HepG2 (cell line): ENCODE measurements around the gene METTL16. TPM values are rescaled to one million over a fixed set of nuclear protein-coding genes. Genes with fewer than 3 reads are reported as not detected.

Experiments
- ATAC-seq: fragments of 200-7000 bp; cut with Tn5 transposase; 3 replicates; pipeline ENCODE4 v1.9.1; 2020; ENCODE audit warnings: mild to moderate bottlenecking, moderate library complexity
- BruUV-seq: library from RNA; stranded (reverse); fragments of 400-500 nt; replicated peaks from 2 replicates; lab custom pipeline; 2021; lab: Mats Ljungman, UMichigan
- CTCF ChIA-PET: fragments of 300-600 bp; formaldehyde crosslinking; extraction: SDS; loops from one replicate; lab custom pipeline; 2021; ENCODE audit warnings: low total read pairs, inconsistent platforms, low intra/inter-chr PET ratio; lab: Yijun Ruan, JAX
- POLR2A ChIA-PET: fragments of 350-600 bp; sonication (Branson Sonifier 250); formaldehyde crosslinking; loops from one replicate; lab custom pipeline; 2020; ENCODE audit warnings: antibody characterized with exemption, inconsistent platforms; lab: Yijun Ruan, JAX
- DNase-seq: peaks from one replicate; pipeline ENCODE4 v3.0.0-alpha.2; 2015; ENCODE audit warnings: low spot score
- FAIRE-seq: peaks from 3 replicates; lab custom pipeline; 2011; peaks lifted over from hg19 to GRCh38; lab: Jason Lieb, UNC
- H2AFZ ChIP-seq: one replicate; pipeline ENCODE4 v1.6.1; 2011; ENCODE audit warnings: low read length, inconsistent platforms
- H3K27ac ChIP-seq: fragments of 300-600 bp; 3 replicates; pipeline ENCODE4 v1.8.0; 2011; ENCODE audit warnings: mixed run types, mild to moderate bottlenecking, mixed read lengths, low read length, inconsistent platforms; ENCODE audit not compliant: insufficient read depth; ENCODE audit errors: extremely low read length
- H3K27me3 ChIP-seq, 2 experiments: fragments of 200-600 bp in 1 of 2; 2 replicates in 1 of 2; 3 replicates in 1 of 2; pipeline versions ENCODE4 v1.6.0 to v1.8.0; 2011; ENCODE audit warnings: low read length in 2 of 2, mild to moderate bottlenecking in 2 of 2, moderate library complexity in 2 of 2, inconsistent platforms in 1 of 2; ENCODE audit not compliant: insufficient read depth in 2 of 2, control insufficient read depth in 1 of 2
- H3K36me3 ChIP-seq, 2 experiments: fragments of 200-600 bp in 1 of 2; replicated peaks in 1 of 2; 2 replicates in 1 of 2; 3 replicates in 1 of 2; pipeline versions ENCODE4 v1.5.1 to v1.8.0; 2011; ENCODE audit warnings: low read length in 2 of 2, inconsistent platforms in 1 of 2; ENCODE audit not compliant: insufficient read depth in 2 of 2, control insufficient read depth in 1 of 2
- H3K4me1 ChIP-seq: 2 replicates; pipeline ENCODE4 v1.5.1; 2012; ENCODE audit warnings: low read length, inconsistent platforms; ENCODE audit not compliant: insufficient read depth
- H3K4me2 ChIP-seq: 2 replicates; pipeline ENCODE4 v1.6.0; 2011; ENCODE audit warnings: low read depth, low read length, inconsistent platforms
- H3K4me3 ChIP-seq, 3 experiments: fragments of 200-600 bp in 1 of 3; sonication (generic), shearing (Covaris generic) in 1 of 3; replicated peaks in 1 of 3; 2 replicates each; pipeline ENCODE4 v1.5.1; 2011 to 2016; ENCODE audit warnings: low read length in 3 of 3, inconsistent platforms in 2 of 3, low read depth in 2 of 3, mild to moderate bottlenecking in 2 of 3, control low read depth in 1 of 3, mixed read lengths in 1 of 3; ENCODE audit not compliant: insufficient read depth in 1 of 3
- H3K79me2 ChIP-seq: one replicate; pipeline ENCODE4 v1.6.1; 2011; ENCODE audit warnings: low read length, inconsistent platforms; ENCODE audit not compliant: insufficient read depth
- H3K9ac ChIP-seq: 2 replicates; pipeline ENCODE4 v1.6.0; 2011; ENCODE audit warnings: mild to moderate bottlenecking, low read depth, low read length, inconsistent platforms; ENCODE audit not compliant: insufficient read depth
- H3K9me3 ChIP-seq: 2 replicates; pipeline ENCODE4 v1.5.1; 2012; ENCODE audit warnings: mild to moderate bottlenecking, low read length
- H4K20me1 ChIP-seq: 2 replicates; pipeline ENCODE4 v1.6.0; 2011; ENCODE audit warnings: inconsistent platforms, mild to moderate bottlenecking, low read length, moderate library complexity; ENCODE audit not compliant: insufficient read depth
- CEBPG ChIP-seq: IDR thresholded peaks from 2 replicates; pipeline ENCODE4 v1.6.1; 2016
- MAZ ChIP-seq, 2 experiments: sonication (generic) in 1 of 2; formaldehyde crosslinking in 1 of 2; IDR thresholded peaks; 2 replicates each; pipeline versions ENCODE4 v1.5.0 to v1.6.1; 2012 to 2020; ENCODE audit warnings: low read depth in 2 of 2, mild to moderate bottlenecking in 2 of 2, borderline replicate concordance in 1 of 2, improper control_type of control experiment in 1 of 2, low read length in 1 of 2, missing genetic modification reagents in 1 of 2, moderate library complexity in 1 of 2
- MEIS1 ChIP-seq: sonication (generic); formaldehyde crosslinking; IDR thresholded peaks from 2 replicates; pipeline ENCODE4 v1.9.0; 2021; ENCODE audit warnings: mild to moderate bottlenecking, missing genetic modification reagents, moderate library complexity, borderline replicate concordance
- MXI1 ChIP-seq: IDR thresholded peaks from 3 replicates; pipeline ENCODE4 v1.6.1; 2012; ENCODE audit warnings: low read depth, low read length, inconsistent platforms, borderline replicate concordance
- PITX1 ChIP-seq: sonication (generic); formaldehyde crosslinking; IDR thresholded peaks from 2 replicates; pipeline ENCODE4 v1.5.1; 2020; ENCODE audit warnings: mild to moderate bottlenecking, missing genetic modification reagents
- POLR2A ChIP-seq, 2 experiments: IDR thresholded peaks; 2 replicates each; pipeline ENCODE4 v1.6.1; 2011; ENCODE audit warnings: low read depth in 2 of 2, low read length in 2 of 2, mild to moderate bottlenecking in 1 of 2, moderate library complexity in 1 of 2; ENCODE audit not compliant: insufficient read depth in 1 of 2
- REXO4 ChIP-seq: sonication (generic); formaldehyde crosslinking; IDR thresholded peaks from 2 replicates; pipeline ENCODE4 v1.8.0; 2022; ENCODE audit warnings: missing genetic modification reagents, mild to moderate bottlenecking, borderline replicate concordance
- RXRA ChIP-seq: sonication (generic); formaldehyde crosslinking; IDR thresholded peaks from 2 replicates; pipeline ENCODE4 v1.5.1; 2020; ENCODE audit warnings: missing genetic modification reagents
- ZBTB20 ChIP-seq: sonication (generic); formaldehyde crosslinking; IDR thresholded peaks from 2 replicates; pipeline ENCODE4 v1.8.1; 2023; ENCODE audit warnings: missing genetic modification reagents, low read depth, mild to moderate bottlenecking, borderline replicate concordance
- ZBTB8A ChIP-seq: sonication (generic); formaldehyde crosslinking; IDR thresholded peaks from 2 replicates; pipeline ENCODE4 v1.4.0; 2020; ENCODE audit warnings: mild to moderate bottlenecking, low read depth, missing genetic modification reagents, borderline replicate concordance
- ZKSCAN5 ChIP-seq: sonication (generic); formaldehyde crosslinking; IDR thresholded peaks from 2 replicates; pipeline ENCODE4 v1.5.1; 2020; ENCODE audit warnings: mild to moderate bottlenecking, missing genetic modification reagents
- ZNF17 ChIP-seq: sonication (generic); formaldehyde crosslinking; IDR thresholded peaks from 2 replicates; pipeline ENCODE4 v1.5.0; 2020; ENCODE audit warnings: mild to moderate bottlenecking, missing genetic modification reagents
- ZNF230 ChIP-seq: sonication (generic); formaldehyde crosslinking; IDR thresholded peaks from 2 replicates; pipeline ENCODE4 v1.4.0; 2020; ENCODE audit warnings: mild to moderate bottlenecking, missing genetic modification reagents
- ZNF256 ChIP-seq: sonication (generic); formaldehyde crosslinking; conservative IDR thresholded peaks from 2 replicates; pipeline ENCODE4 v1.4.0; 2020; ENCODE audit warnings: missing genetic modification reagents
- ZNF354B ChIP-seq: sonication (generic); formaldehyde crosslinking; IDR thresholded peaks from 2 replicates; pipeline ENCODE4 v1.8.0; 2022; ENCODE audit warnings: mild to moderate bottlenecking, missing genetic modification reagents
- WGBS: methylation state at CpG from one replicate; pipeline ENCODE4 v1.1.6; 2017; ENCODE audit warnings: low lambda C conversion rate; 5-methylcytosine and 5-hydroxymethylcytosine counted together
- in situ Hi-C: cut with HindIII; loops from 2 replicates; pipeline ENCODE4 v1.10.0; 2017; ENCODE audit warnings: low pct_unique_long_range_greater_than_20kb; ENCODE audit not compliant: extremely low pct_ligation_motif_present
- intact Hi-C: fragments of 100-400 bp; cut with micrococcal nuclease; formaldehyde crosslinking; loops from one replicate; pipeline ENCODE4 v1.10.0; 2022; ENCODE audit not compliant: unreplicated experiment
- polyA plus RNA-seq, 8 experiments: library from polyadenylated mRNA; depleted of rRNA in 3 of 8; stranded (reverse) in 7 of 8; unstranded in 1 of 8; fragments of >200 nt; fragmentation: Illumina TruSeq in 4 of 8; extraction: Trizol in 4 of 8; gene quantifications; 2 replicates each; pipeline versions ENCODE4 v1.2.1 to v1.2.3, GENCODE V29; 2011 to 2016; ENCODE audit warnings: low read depth in 4 of 8, missing spikeins in 1 of 8, mixed read lengths in 1 of 8; ENCODE audit not compliant: insufficient read depth in 1 of 8
- total RNA-seq, 5 experiments: library from RNA; depleted of rRNA; stranded (reverse); fragments of >200 nt; fragmentation: Illumina TruSeq; extraction: Trizol; gene quantifications; 2 replicates each; pipeline ENCODE4 v1.2.3, GENCODE V29; 2016; ENCODE audit warnings: low read depth in 1 of 5
- TF ChIP-seq, protein P1 (sequence below): sonication (generic); formaldehyde crosslinking; IDR thresholded peaks from 2 replicates; pipeline ENCODE4 v1.5.1; 2020; ENCODE audit warnings: mild to moderate bottlenecking, missing genetic modification reagents, borderline replicate concordance
- TF ChIP-seq, protein P2 (sequence below): sonication (generic); formaldehyde crosslinking; IDR thresholded peaks from 2 replicates; pipeline ENCODE4 v1.4.0; 2020; ENCODE audit warnings: missing genetic modification reagents
- TF ChIP-seq, protein P3 (sequence below): sonication (generic); formaldehyde crosslinking; IDR thresholded peaks from 2 replicates; pipeline ENCODE4 v1.9.0; 2022; ENCODE audit warnings: low read depth, missing genetic modification reagents
- TF ChIP-seq, protein P4 (sequence below): sonication (generic); formaldehyde crosslinking; IDR thresholded peaks from 2 replicates; pipeline ENCODE4 v1.4.0; 2020; ENCODE audit warnings: missing genetic modification reagents, low read depth, mild to moderate bottlenecking, borderline replicate concordance

Gene METTL16
- total and polyA plus RNA-seq, 2 of the 13 experiments (the other 11 are each of a cell fraction or from before 2014, with no cell fraction given), result 11.6 to 18.5 TPM

DNA sequence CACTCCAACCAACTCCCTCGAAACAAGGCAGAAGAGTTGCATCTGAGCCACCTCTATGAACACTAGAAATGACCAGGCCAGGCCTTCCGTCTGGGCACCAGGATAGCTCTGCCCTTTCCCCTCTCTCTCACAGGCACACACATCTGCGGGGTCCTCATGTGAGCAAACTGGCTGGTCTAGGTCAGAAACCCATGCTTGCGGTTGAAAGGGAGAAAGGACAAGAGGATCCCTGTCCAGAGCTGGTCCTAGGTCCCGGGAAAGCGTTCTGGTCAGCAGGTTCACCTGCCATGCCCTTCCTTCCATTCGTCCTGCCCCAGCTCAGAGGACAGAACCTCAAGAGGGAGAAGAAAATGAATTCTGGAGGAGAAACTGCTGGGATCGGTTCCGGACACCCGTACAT, 113.5 kb downstream of the METTL16 start:
- DNase-seq (no peak), FAIRE-seq (no peak), ATAC-seq (no peak)
- Histone ChIP-seq H3K4me1 (peaks cover 47% of the 10 kb centered on the region), H4K20me1 (peaks cover 27% of the 10 kb centered on the region), H3K27me3 (no peaks in the 10 kb centered on the region; a peak in 2 of 5 replicates), H3K79me2 (peaks cover 31% of the 10 kb centered on the region), H3K9me3 (no peaks in the 10 kb centered on the region), H3K27ac (peak overlapping the region; percentile 100), H3K4me3 (peak overlapping the region; percentile 59 to 87 (median 81)), H3K4me2 (peak overlapping the region; percentile 98), H3K36me3 (no peaks in the 10 kb centered on the region), H2AFZ (no peak overlapping the region), H3K9ac (peak overlapping the region; percentile 87)
- WGBS, result 8% methylated on average over 7 of the region's 10 CpGs
- in situ Hi-C loops (no loop called here), intact Hi-C loops (no loop called here)
- CTCF ChIA-PET, result interaction anchor here (0.6 kb wide), 1 partner anchor 533 kb away, joined by 3 read pairs; no protein-coding TSS in a partner anchor
- POLR2A ChIA-PET, result interaction anchor here (1.6 to 3.0 kb wide), 6 partner anchors 13 to 403 kb away, joined by 4 to 19 read pairs (median 6); partner anchors contain the start of genes METTL16 and TSR1
- no TSS peak for BruUV-seq
- TF ChIP-seq PITX1 (no peak), MXI1 (no peak), REXO4 (CRISPR knock-in tag) (no peak), RXRA (CRISPR knock-in tag) (0 out of 2 replicates have a peak, but pooled peaks have one; percentile 2), MEIS1 (CRISPR knock-in tag) (no peak), ZNF354B (CRISPR knock-in tag) (0 out of 2 replicates have a peak, but pooled peaks have one; percentile 38), ZNF17 (CRISPR knock-in tag) (no peak), ZBTB20 (CRISPR knock-in tag) (no peak), ZNF230 (0 out of 2 replicates have a peak, but pooled peaks have one; percentile 32), POLR2A (IDR thresholded peaks at IDR 0.05; ENCODE audit: insufficient read depth in 1 of 2, low read depth in 2 of 2, low read length in 2 of 2) (peak in 1 of 2 experiments; percentile 18; a peak in 1 of 4 replicates), ZNF256 (CRISPR knock-in tag) (no peak), MAZ (IDR thresholded peaks at IDR 0.05; ENCODE audit: borderline replicate concordance, low read depth, low read length) (no peak), MAZ (CRISPR knock-in tag; IDR thresholded peaks at IDR 0.05; ENCODE audit: low read depth) (no peak), CEBPG (CRISPR knock-in tag) (no peak), ZKSCAN5 (no peak), ZBTB8A (no peak)
- TF ChIP-seq, protein P1, sequence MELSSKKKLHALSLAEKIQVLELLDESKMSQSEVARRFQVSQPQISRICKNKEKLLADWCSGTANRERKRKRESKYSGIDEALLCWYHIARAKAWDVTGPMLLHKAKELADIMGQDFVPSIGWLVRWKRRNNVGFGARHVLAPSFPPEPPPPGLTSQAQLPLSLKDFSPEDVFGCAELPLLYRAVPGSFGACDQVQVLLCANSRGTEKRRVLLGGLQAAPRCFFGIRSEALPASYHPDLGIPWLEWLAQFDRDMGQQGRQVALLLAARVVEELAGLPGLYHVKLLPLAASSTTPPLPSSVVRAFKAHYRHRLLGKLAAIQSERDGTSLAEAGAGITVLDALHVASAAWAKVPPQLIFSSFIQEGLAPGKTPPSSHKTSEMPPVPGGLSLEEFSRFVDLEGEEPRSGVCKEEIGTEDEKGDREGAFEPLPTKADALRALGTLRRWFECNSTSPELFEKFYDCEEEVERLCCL (CRISPR knock-in tag), result no peak
- TF ChIP-seq, protein P2, sequence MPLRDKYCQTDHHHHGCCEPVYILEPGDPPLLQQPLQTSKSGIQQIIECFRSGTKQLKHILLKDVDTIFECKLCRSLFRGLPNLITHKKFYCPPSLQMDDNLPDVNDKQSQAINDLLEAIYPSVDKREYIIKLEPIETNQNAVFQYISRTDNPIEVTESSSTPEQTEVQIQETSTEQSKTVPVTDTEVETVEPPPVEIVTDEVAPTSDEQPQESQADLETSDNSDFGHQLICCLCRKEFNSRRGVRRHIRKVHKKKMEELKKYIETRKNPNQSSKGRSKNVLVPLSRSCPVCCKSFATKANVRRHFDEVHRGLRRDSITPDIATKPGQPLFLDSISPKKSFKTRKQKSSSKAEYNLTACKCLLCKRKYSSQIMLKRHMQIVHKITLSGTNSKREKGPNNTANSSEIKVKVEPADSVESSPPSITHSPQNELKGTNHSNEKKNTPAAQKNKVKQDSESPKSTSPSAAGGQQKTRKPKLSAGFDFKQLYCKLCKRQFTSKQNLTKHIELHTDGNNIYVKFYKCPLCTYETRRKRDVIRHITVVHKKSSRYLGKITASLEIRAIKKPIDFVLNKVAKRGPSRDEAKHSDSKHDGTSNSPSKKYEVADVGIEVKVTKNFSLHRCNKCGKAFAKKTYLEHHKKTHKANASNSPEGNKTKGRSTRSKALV (CRISPR knock-in tag), result no peak
- TF ChIP-seq, protein P3, sequence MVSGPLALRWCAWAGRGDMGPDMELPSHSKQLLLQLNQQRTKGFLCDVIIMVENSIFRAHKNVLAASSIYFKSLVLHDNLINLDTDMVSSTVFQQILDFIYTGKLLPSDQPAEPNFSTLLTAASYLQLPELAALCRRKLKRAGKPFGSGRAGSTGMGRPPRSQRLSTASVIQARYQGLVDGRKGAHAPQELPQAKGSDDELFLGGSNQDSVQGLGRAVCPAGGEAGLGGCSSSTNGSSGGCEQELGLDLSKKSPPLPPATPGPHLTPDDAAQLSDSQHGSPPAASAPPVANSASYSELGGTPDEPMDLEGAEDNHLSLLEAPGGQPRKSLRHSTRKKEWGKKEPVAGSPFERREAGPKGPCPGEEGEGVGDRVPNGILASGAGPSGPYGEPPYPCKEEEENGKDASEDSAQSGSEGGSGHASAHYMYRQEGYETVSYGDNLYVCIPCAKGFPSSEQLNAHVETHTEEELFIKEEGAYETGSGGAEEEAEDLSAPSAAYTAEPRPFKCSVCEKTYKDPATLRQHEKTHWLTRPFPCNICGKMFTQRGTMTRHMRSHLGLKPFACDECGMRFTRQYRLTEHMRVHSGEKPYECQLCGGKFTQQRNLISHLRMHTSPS (CRISPR knock-in tag), result no peak
- TF ChIP-seq, protein P4, sequence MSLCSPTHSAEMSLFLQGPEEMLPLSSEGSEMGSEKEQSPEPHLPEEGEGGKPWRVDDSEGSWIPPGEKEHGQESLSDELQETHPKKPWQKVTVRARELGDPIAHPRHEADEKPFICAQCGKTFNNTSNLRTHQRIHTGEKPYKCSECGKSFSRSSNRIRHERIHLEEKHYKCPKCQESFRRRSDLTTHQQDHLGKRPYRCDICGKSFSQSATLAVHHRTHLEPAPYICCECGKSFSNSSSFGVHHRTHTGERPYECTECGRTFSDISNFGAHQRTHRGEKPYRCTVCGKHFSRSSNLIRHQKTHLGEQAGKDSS, result no peak
